GM12878 (cell line): ENCODE data around the gene CNGA1. TPM values are rescaled to one million over a fixed set of nuclear protein-coding genes. Genes with fewer than 3 reads are reported as not detected.

Experiments used
- ATAC-seq: fragments of 200-7000 bp; cut with Tn5 transposase; 3 replicates; pipeline ENCODE4 v1.9.1; 2020; ENCODE audit warnings: mild to moderate bottlenecking, moderate library complexity
- BruUV-seq: library from RNA; stranded (reverse); fragments of 400-500 nt; replicated peaks from 2 replicates; lab custom pipeline; 2021; lab: Mats Ljungman, UMichigan
- CTCF ChIA-PET: fragments of 300-600 bp; sonication (Branson Sonifier 250); formaldehyde crosslinking; extraction: SDS; loops from one replicate; lab custom pipeline; 2021; ENCODE audit warnings: inconsistent platforms; lab: Yijun Ruan, JAX
- POLR2A ChIA-PET: fragments of 350-600 bp; formaldehyde crosslinking; extraction: SDS; loops from one replicate; lab custom pipeline; 2021; ENCODE audit warnings: inconsistent platforms; lab: Charles Lee
- RAD21 ChIA-PET: fragments of 300-600 bp; sonication (Branson Sonifier 250); formaldehyde crosslinking; loops from one replicate; lab custom pipeline; 2023; ENCODE audit warnings: antibody characterized with exemption; ENCODE audit not compliant: unreplicated experiment; lab: Charles Lee
- SMC1A ChIA-PET: fragments of 300-600 bp; sonication (Branson Sonifier 250); formaldehyde crosslinking; loops from one replicate; lab custom pipeline; 2023; ENCODE audit not compliant: unreplicated experiment, uncharacterized antibody; lab: Charles Lee
- DNase-seq: peaks from one replicate; pipeline ENCODE4 v3.0.0-alpha.2; 2011; ENCODE audit warnings: low read depth, low spot score
- FAIRE-seq: peaks from 3 replicates; lab custom pipeline; 2011; peaks lifted over from hg19 to GRCh38; lab: Jason Lieb, UNC
- H2AFZ ChIP-seq: 2 replicates; pipeline ENCODE4 v1.6.0; 2011; ENCODE audit warnings: low read depth, low read length, control low read depth; ENCODE audit not compliant: control insufficient read depth
- H3K27ac ChIP-seq: 2 replicates; pipeline ENCODE4 v1.5.1; 2011; ENCODE audit warnings: control low read depth; ENCODE audit not compliant: control insufficient read depth, insufficient read depth
- H3K27me3 ChIP-seq, 2 experiments: replicated peaks in 1 of 2; 2 replicates each; pipeline versions ENCODE4 v1.6.0 to v1.6.1; 2011; ENCODE audit warnings: low read length in 1 of 2; ENCODE audit not compliant: control insufficient read depth in 2 of 2, insufficient read depth in 2 of 2
- H3K36me3 ChIP-seq, 2 experiments: 2 replicates each; pipeline ENCODE4 v1.5.1; 2011; ENCODE audit warnings: low read length in 1 of 2; ENCODE audit not compliant: control insufficient read depth in 2 of 2, insufficient read depth in 2 of 2
- H3K4me1 ChIP-seq: 2 replicates; pipeline ENCODE4 v1.6.1; 2011; ENCODE audit warnings: mild to moderate bottlenecking, low read length, moderate library complexity, mixed read lengths; ENCODE audit not compliant: control insufficient read depth, insufficient read depth
- H3K4me2 ChIP-seq: 2 replicates; pipeline ENCODE4 v1.6.0; 2011; ENCODE audit warnings: control low read depth; ENCODE audit not compliant: control insufficient read depth, insufficient read depth
- H3K4me3 ChIP-seq: fragments of 200-600 bp; sonication (generic); 2 replicates; pipeline ENCODE4 v1.5.1; 2016
- H3K79me2 ChIP-seq: 2 replicates; pipeline ENCODE4 v1.6.0; 2011; ENCODE audit warnings: low read length; ENCODE audit not compliant: control insufficient read depth, insufficient read depth
- H3K9ac ChIP-seq: 2 replicates; pipeline ENCODE4 v1.8.0; 2011; ENCODE audit warnings: low read length, control low read depth, mixed read lengths; ENCODE audit not compliant: control insufficient read depth, insufficient read depth
- H3K9me3 ChIP-seq: replicated peaks from 3 replicates; pipeline ENCODE4 v1.5.1; 2011; ENCODE audit warnings: mild to moderate bottlenecking, low read length; ENCODE audit not compliant: control insufficient read depth, insufficient read depth
- H4K20me1 ChIP-seq: 2 replicates; pipeline ENCODE4 v1.6.0; 2011; ENCODE audit not compliant: control insufficient read depth, insufficient read depth
- CBX5 ChIP-seq: sonication (generic); IDR thresholded peaks from 2 replicates; pipeline ENCODE4 v1.6.1; 2016; ENCODE audit warnings: low read depth, moderate library complexity, mild to moderate bottlenecking, inconsistent platforms
- CREB1 ChIP-seq: IDR thresholded peaks from 2 replicates; pipeline ENCODE4 v1.6.1; 2012; ENCODE audit warnings: low read depth, mild to moderate bottlenecking, inconsistent platforms
- POLR2AphosphoS2 ChIP-seq: IDR thresholded peaks from 2 replicates; pipeline ENCODE4 v1.6.1; 2011; ENCODE audit warnings: low read depth, mild to moderate bottlenecking, low read length, improper control_type of control experiment, moderate library complexity
- SMC3 ChIP-seq: IDR thresholded peaks from 2 replicates; pipeline ENCODE4 v1.6.1; 2011; ENCODE audit warnings: low read length, improper control_type of control experiment, borderline replicate concordance
- SP1 ChIP-seq: IDR thresholded peaks from one replicate; pipeline ENCODE4 v1.6.1; 2011; ENCODE audit warnings: low read depth, low read length
- SUPT20H ChIP-seq: IDR thresholded peaks from 2 replicates; pipeline ENCODE4 v1.6.1; 2011; ENCODE audit warnings: low read depth, mild to moderate bottlenecking, low read length, moderate library complexity, borderline replicate concordance; ENCODE audit not compliant: control insufficient read depth
- YY1 ChIP-seq: IDR thresholded peaks from 2 replicates; pipeline ENCODE4 v1.6.1; 2011; ENCODE audit warnings: low read depth, mild to moderate bottlenecking, low read length
- WGBS: methylation state at CpG from one replicate; pipeline ENCODE4 v1.1.6; 2016; ENCODE audit warnings: low lambda C conversion rate; ENCODE audit not compliant: insufficient replicate concordance, insufficient coverage; ENCODE audit errors: missing lambda C conversion rate; 5-methylcytosine and 5-hydroxymethylcytosine counted together
- in situ Hi-C: fragments of 300-500 bp; cut with MboI; formaldehyde crosslinking; loops from 9 replicates; pipeline ENCODE4 v1.14.3; 2018; ENCODE audit warnings: mixed read lengths
- intact Hi-C: fragments of 100-400 bp; cut with micrococcal nuclease; formaldehyde crosslinking; loops from one replicate; pipeline ENCODE4 v1.14.2; 2022; ENCODE audit not compliant: unreplicated experiment
- polyA plus RNA-seq, 11 experiments: library from polyadenylated mRNA; depleted of rRNA in 4 of 11; unstranded in 6 of 11; stranded (reverse) in 5 of 11; fragments of >200 nt; fragmentation: Nextera tagmentation in 4 of 11; fragmentation: Illumina TruSeq in 1 of 11; extraction: Ambion mirVana in 4 of 11; extraction: Trizol in 1 of 11; gene quantifications; 1 replicate in 1 of 11; 2 replicates in 10 of 11; pipeline versions ENCODE4 v1.2.1 to v1.2.3, GENCODE V29; 2011 to 2016; ENCODE audit warnings: inconsistent platforms in 2 of 11, missing spikeins in 2 of 11, low read depth in 1 of 11
- total RNA-seq, 4 experiments: library from RNA; depleted of rRNA in 3 of 4; stranded (reverse); fragments of >200 nt in 3 of 4; fragmentation: Illumina TruSeq in 1 of 4; extraction: Trizol in 1 of 4; gene quantifications; 2 replicates each; pipeline versions ENCODE4 v1.2.1 to v1.2.3, GENCODE V29; 2013 to 2021

The CNGA1 gene
- total and polyA plus RNA-seq, 10 of the 15 experiments (the other 5 are each of a cell fraction or from before 2014, with no cell fraction given) = 0.38 to 14.2 (median 5.1) TPM

DNA sequence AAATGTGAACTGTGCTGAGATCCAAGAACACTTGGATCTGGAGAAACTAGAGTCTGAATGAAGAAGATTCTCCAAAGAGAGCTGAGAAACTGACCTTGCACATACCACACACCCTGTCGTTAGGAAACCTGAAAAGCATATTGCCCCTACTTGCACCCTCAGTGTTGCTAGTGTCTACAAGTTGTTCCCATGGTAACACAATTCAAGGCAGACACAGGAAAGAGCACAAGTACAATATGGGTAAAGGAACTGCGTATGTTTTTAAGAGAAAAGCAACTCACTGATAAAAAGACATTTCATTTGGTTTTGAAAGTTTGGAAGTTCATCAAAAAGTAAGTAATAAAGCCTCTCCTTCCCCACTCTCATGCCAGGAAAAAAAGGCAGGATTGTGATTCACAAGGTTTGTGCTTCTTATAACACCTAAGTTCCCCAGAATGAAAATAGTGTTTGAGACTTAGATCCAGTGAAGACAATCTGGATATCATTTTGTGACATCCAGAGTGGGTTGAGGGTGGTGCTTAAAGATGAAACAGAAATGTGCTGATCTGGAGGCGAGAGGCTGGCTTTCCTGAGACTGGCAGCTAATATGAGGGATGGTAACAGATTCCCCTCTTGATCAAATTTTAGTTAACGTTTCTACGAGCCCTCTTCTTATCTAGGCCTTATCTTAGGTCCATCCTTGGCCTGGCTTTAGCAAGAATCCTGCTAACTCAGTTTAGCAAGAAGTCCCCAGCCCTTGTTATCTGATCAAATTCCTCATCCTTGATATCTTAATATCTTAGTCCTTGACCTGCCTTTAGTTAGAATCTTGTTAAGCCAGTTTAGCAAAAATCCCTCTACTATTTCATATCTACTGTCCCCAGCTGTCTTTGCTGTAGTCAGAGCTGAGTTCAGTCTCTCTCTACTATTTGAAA is 42.4 kb upstream of the CNGA1 start (continued):
- no peak for TF ChIP-seq YY1
- TF ChIP-seq SMC3 = no peak
- TF ChIP-seq POLR2AphosphoS2 = no peak

GRCh38 chr4:48051078-48051477 is 34.6 kb upstream of the CNGA1 start:
- no peaks in the 10 kb centered on the region for H3K36me3 ChIP-seq
- no peak for DNase-seq
- ATAC-seq = no peak
- no peaks in the 10 kb centered on the region for H4K20me1 ChIP-seq
- H3K27ac ChIP-seq = no peak overlapping the region
- no TSS peak for BruUV-seq
- no peaks in the 10 kb centered on the region; a peak in 1 of 4 replicates for H3K27me3 ChIP-seq
- peaks cover 3% of the 10 kb centered on the region; the same call in 1 of the 3 replicates for H3K9me3 ChIP-seq
- POLR2A ChIA-PET = no interaction called here
- WGBS = 83% methylated on average over 1 of the region's 1 CpG
- H3K4me1 ChIP-seq = peaks cover 43% of the 10 kb centered on the region
- no peak overlapping the region for H3K4me2 ChIP-seq
- FAIRE-seq = no peak
- CTCF ChIA-PET = interaction anchor here (0.7 to 8.1 kb wide), 4 partner anchors 17 to 384 kb away, joined by 3 to 158 read pairs (median 5); no protein-coding TSS in a partner anchor
- no peak overlapping the region for H3K4me3 ChIP-seq
- no peaks in the 10 kb centered on the region for H3K79me2 ChIP-seq
- TF ChIP-seq CBX5 (no peak), SUPT20H (no peak), SP1 (no peak), CREB1 (no peak)
- TF ChIP-seq, all 136 proteins: peak for 0
- Histone ChIP-seq H3K9ac (no peak overlapping the region), H2AFZ (no peak overlapping the region)
- intact Hi-C loops (no loop called here), in situ Hi-C loops (no loop called here)
- ChIA-PET RAD21 (interaction anchor here (0.7 to 0.9 kb wide), 2 partner anchors 17 to 36 kb away, joined by 3 read pairs; no protein-coding TSS in a partner anchor), SMC1A (interaction anchor here (0.7 to 11.7 kb wide), 4 partner anchors 15 to 35 kb away, joined by 3 to 268 read pairs (median 4); no protein-coding TSS in a partner anchor)
